ENCODE measurements around the gene ADD1. TPM values are rescaled to one million over a fixed set of nuclear protein-coding genes. Genes with fewer than 3 reads are reported as not detected.

The ADD1 gene
- polyA plus RNA-seq, 1 donor (not counting 4 experiments of a cell fraction or from before 2014, with no cell fraction given), result 109 TPM

GRCh38 chr4:2846172-2846571 lies 2.5 kb downstream of the ADD1 start:
- H3K4me2 ChIP-seq (ENCODE audit: control insufficient read depth, extremely low read depth, insufficient read depth, low read depth, low read length), result peak overlapping the region; percentile 88
- H3K27ac ChIP-seq (ENCODE audit: control insufficient read depth, insufficient read depth, low read length), result no peak overlapping the region
- no peak for FAIRE-seq
- no peak for TF ChIP-seq CTCF (optimal IDR thresholded peaks at IDR 0.05 in 1 of 3, IDR thresholded peaks at IDR 0.05 in 1 of 3, conservative IDR thresholded peaks at IDR 0.05 in 1 of 3; ENCODE audit: extremely low read depth in 1 of 3, insufficient read depth in 2 of 3, low read length in 3 of 3)
- TF ChIP-seq EZH2 (IDR thresholded peaks at IDR 0.05; ENCODE audit: low read length), result no peak
- no peaks in the 10 kb centered on the region for H3K9me3 ChIP-seq (ENCODE audit: control insufficient read depth, low read depth, low read length)
- dilution Hi-C loops (cut with MboI; ENCODE audit: extremely low pct_ligation_motif_present, low sequenced_read_pairs), result no loop called here
- no peak overlapping the region for H3K4me3 ChIP-seq (ENCODE audit: control insufficient read depth in 2 of 3, extremely low read depth in 1 of 3, insufficient read depth in 2 of 3, low read depth in 1 of 3, low read length in 3 of 3)
- H3K9me1 ChIP-seq (ENCODE audit: control insufficient read depth, extremely low read depth, insufficient read depth, low read length), result peaks cover 2% of the 10 kb centered on the region
- H3K4me1 ChIP-seq (ENCODE audit: control insufficient read depth, extremely low read depth, insufficient read depth, low read length), result peaks cover 15% of the 10 kb centered on the region
- H3K9ac ChIP-seq (ENCODE audit: control insufficient read depth, extremely low read depth, insufficient read depth, low read length), result no peak overlapping the region
- peaks cover 10% of the 10 kb centered on the region for H4K20me1 ChIP-seq (ENCODE audit: control insufficient read depth, extremely low read depth, insufficient read depth, low read length)
- no peak for DNase-seq (ENCODE audit: low read depth, low spot score)
- H2AFZ ChIP-seq (ENCODE audit: control insufficient read depth, low read length), result no peak overlapping the region
- H3K27me3 ChIP-seq (ENCODE audit: control insufficient read depth, extremely low read depth, insufficient read depth, low read length), result no peaks in the 10 kb centered on the region
- peaks cover 69% of the 10 kb centered on the region for H3K79me2 ChIP-seq (ENCODE audit: control insufficient read depth, insufficient read depth, low read length)
- H3K36me3 ChIP-seq (ENCODE audit: control insufficient read depth in 2 of 2, extremely low read depth in 1 of 2, insufficient read depth in 2 of 2, low read length in 2 of 2), result no peaks in the 10 kb centered on the region

- no peak for TF ChIP-seq CTCF (optimal IDR thresholded peaks at IDR 0.05 in 1 of 3, IDR thresholded peaks at IDR 0.05 in 1 of 3, conservative IDR thresholded peaks at IDR 0.05 in 1 of 3; ENCODE audit: extremely low read depth in 1 of 3, insufficient read depth in 2 of 3, low read length in 3 of 3)
- TF ChIP-seq EZH2 (IDR thresholded peaks at IDR 0.05; ENCODE audit: low read length), result no peak
- peaks cover 2% of the 10 kb centered on the region for H3K9me1 ChIP-seq (ENCODE audit: control insufficient read depth, extremely low read depth, insufficient read depth, low read length)
- H3K4me1 ChIP-seq (ENCODE audit: control insufficient read depth, extremely low read depth, insufficient read depth, low read length), result peaks cover 15% of the 10 kb centered on the region
- no peak overlapping the region for H3K4me2 ChIP-seq (ENCODE audit: control insufficient read depth, extremely low read depth, insufficient read depth, low read depth, low read length)
- H3K27me3 ChIP-seq (ENCODE audit: control insufficient read depth, extremely low read depth, insufficient read depth, low read length), result no peaks in the 10 kb centered on the region
- FAIRE-seq (no peak), DNase-seq (ENCODE audit: low read depth, low spot score) (no peak)
- peaks cover 79% of the 10 kb centered on the region for H3K79me2 ChIP-seq (ENCODE audit: control insufficient read depth, insufficient read depth, low read length)
- dilution Hi-C loops (cut with MboI; ENCODE audit: extremely low pct_ligation_motif_present, low sequenced_read_pairs), result no loop called here
- peaks cover 11% of the 10 kb centered on the region for H4K20me1 ChIP-seq (ENCODE audit: control insufficient read depth, extremely low read depth, insufficient read depth, low read length)
- no peak overlapping the region for H3K4me3 ChIP-seq (ENCODE audit: control insufficient read depth in 2 of 3, extremely low read depth in 1 of 3, insufficient read depth in 2 of 3, low read depth in 1 of 3, low read length in 3 of 3)
- H3K9me3 ChIP-seq (ENCODE audit: control insufficient read depth, low read depth, low read length), result no peaks in the 10 kb centered on the region
- H3K27ac ChIP-seq (ENCODE audit: control insufficient read depth, insufficient read depth, low read length), result no peak overlapping the region
- no peak overlapping the region for H3K9ac ChIP-seq (ENCODE audit: control insufficient read depth, extremely low read depth, insufficient read depth, low read length)
- H2AFZ ChIP-seq (ENCODE audit: control insufficient read depth, low read length), result no peak overlapping the region
- H3K36me3 ChIP-seq (ENCODE audit: control insufficient read depth in 2 of 2, extremely low read depth in 1 of 2, insufficient read depth in 2 of 2, low read length in 2 of 2), result no peaks in the 10 kb centered on the region
Measured at GRCh38 chr4:2847302-2847871, 3.7 kb downstream of the ADD1 start.
